Vagina (tissue), 2 donors: ENCODE data around the gene CDCP1.

Source experiments
- CTCF ChIP-seq, 3 experiments: fragments of 450-650 bp in 2 of 3; fragments of 200-600 bp in 1 of 3; sonication (generic) in 1 of 3; IDR thresholded peaks; one replicate each; pipeline ENCODE4 v1.5.1; 2017 to 2019; ENCODE audit warnings: antibody characterized with exemption in 3 of 3, mild to moderate bottlenecking in 2 of 3, moderate library complexity in 2 of 3
- POLR2A ChIP-seq, 2 donors: fragments of 450-650 bp; IDR thresholded peaks; one replicate each; pipeline ENCODE4 v1.6.1; 2017; ENCODE audit warnings: antibody characterized with exemption in 2 of 2, mild to moderate bottlenecking in 2 of 2, moderate library complexity in 2 of 2
- POLR2AphosphoS5 ChIP-seq, 2 donors: sonication (generic); formaldehyde crosslinking; IDR thresholded peaks; one replicate each; pipeline ENCODE4 v1.9.0; 2017; ENCODE audit warnings: antibody characterized with exemption in 2 of 2, mild to moderate bottlenecking in 2 of 2, low read depth in 1 of 2; ENCODE audit not compliant: insufficient read depth in 1 of 2

DNA sequence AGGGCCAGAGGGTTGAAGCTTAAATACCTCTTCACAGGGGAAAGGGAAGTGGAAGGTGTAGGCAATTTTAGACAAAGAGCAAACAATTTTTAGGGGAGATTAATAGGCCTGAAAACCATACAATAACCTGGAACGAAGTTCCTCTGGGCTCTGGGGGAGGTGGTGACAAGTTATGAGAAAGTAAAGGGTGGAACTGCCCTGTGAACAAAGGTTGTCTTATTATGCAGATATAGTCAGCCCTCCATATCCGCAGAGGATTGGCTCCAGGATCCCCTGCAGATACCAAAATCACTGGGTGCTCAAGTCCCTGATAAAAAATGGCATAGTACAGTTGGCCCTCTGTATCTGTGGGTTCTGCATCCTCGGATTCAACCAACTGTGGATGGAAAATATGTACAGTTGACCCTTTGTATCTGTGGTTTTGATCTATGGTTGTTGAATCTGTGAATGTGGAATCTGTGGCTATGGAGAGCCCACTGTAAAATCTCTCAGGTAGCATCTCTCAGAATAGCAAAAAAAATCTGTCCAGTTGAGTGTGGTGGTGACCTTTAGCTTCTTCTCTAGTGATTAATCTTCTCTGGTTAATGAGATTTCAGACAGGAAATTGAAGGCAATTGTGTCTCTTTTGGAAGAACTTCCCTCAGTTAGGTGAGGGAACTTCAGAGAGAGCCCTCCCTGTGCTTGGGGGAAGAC lies 79.9 kb downstream of the CDCP1 start:
- no peak for TF ChIP-seq CTCF (IDR thresholded peaks at IDR 0.05)
- no peak for TF ChIP-seq POLR2AphosphoS5 (IDR thresholded peaks at IDR 0.05; ENCODE audit: insufficient read depth in 1 of 2, low read depth in 1 of 2)
- TF ChIP-seq POLR2A (IDR thresholded peaks at IDR 0.05), result no peak
